GM06990 (cell line): ENCODE data around the gene BMP4.

Experiments
- DNase-seq: peaks from one replicate; pipeline ENCODE4 v3.0.0-alpha.2; 2011; ENCODE audit not compliant: insufficient read length; ENCODE audit errors: extremely low read depth
- H3K27me3 ChIP-seq: replicated peaks from 2 replicates; pipeline ENCODE4 v1.6.0; 2011; ENCODE audit warnings: low read length; ENCODE audit not compliant: control insufficient read depth, insufficient read depth
- H3K36me3 ChIP-seq: 2 replicates; pipeline ENCODE4 v1.5.1; 2011; ENCODE audit warnings: low read length; ENCODE audit not compliant: control insufficient read depth, insufficient read depth
- H3K4me3 ChIP-seq: replicated peaks from 2 replicates; pipeline ENCODE4 v1.5.1; 2011; ENCODE audit warnings: low read depth, mild to moderate bottlenecking, control low read depth, low read length
- CTCF ChIP-seq: IDR thresholded peaks from 2 replicates; pipeline ENCODE4 v1.5.1; 2011; ENCODE audit warnings: low read length, control low read depth, mild to moderate bottlenecking, inconsistent platforms; ENCODE audit not compliant: insufficient read depth, poor library complexity, severe bottlenecking

The BMP4 gene

GRCh38 chr14:53963320-53964227, 6.9 kb upstream of the BMP4 start:
- TF ChIP-seq CTCF, result peak; percentile 4
- Histone ChIP-seq H3K27me3 (peaks cover 3% of the 10 kb centered on the region; the same call in 1 of the 2 replicates), H3K36me3 (no peaks in the 10 kb centered on the region), H3K4me3 (no peak overlapping the region)
- DNase-seq, result no peak

- Histone ChIP-seq H3K4me3 (no peak overlapping the region), H3K27me3 (peaks cover 3% of the 10 kb centered on the region; the same call in 1 of the 2 replicates), H3K36me3 (no peaks in the 10 kb centered on the region)
- TF ChIP-seq CTCF, result no peak
- DNase-seq, result no peak
Observed at GRCh38 chr14:53962953-53963319, 6.3 kb upstream of the BMP4 start.

- DNase-seq, result no peak
- Histone ChIP-seq H3K27me3 (peaks cover 3% of the 10 kb centered on the region; the same call in 1 of the 2 replicates), H3K4me3 (no peak overlapping the region), H3K36me3 (no peaks in the 10 kb centered on the region)
- no peak for TF ChIP-seq CTCF
Observed at GRCh38 chr14:53958628-53959027, 2.0 kb upstream of the BMP4 start.

GRCh38 chr14:53957739-53958138, 1.1 kb upstream of the BMP4 start:
- Histone ChIP-seq H3K4me3 (no peak overlapping the region), H3K27me3 (peaks cover 1% of the 10 kb centered on the region; the same call in 1 of the 2 replicates)
- TF ChIP-seq CTCF, result no peak

GRCh38 chr14:53955671-53956426, 776 bp downstream of the BMP4 start:
- Histone ChIP-seq H3K36me3 (no peaks in the 10 kb centered on the region), H3K4me3 (peak overlapping the region; percentile 45), H3K27me3 (no peaks in the 10 kb centered on the region; the same call in 1 of the 2 replicates)
- no peak for TF ChIP-seq CTCF
- DNase-seq, result peak; percentile 34

More at GRCh38 chr14:53957739-53958138, 1.1 kb upstream of the BMP4 start:
- H3K36me3 ChIP-seq, result no peaks in the 10 kb centered on the region
- DNase-seq, result no peak
